Astrocyte of the hippocampus (primary cell): Measurements from ENCODE around the gene CASP9.
A peak's percentile ranks its signal among the peaks of the same experiment; 100 is the strongest.
"Not testable (repeated sequence)": the region's sequence is repeated elsewhere in the genome, so short reads cannot be mapped to it uniquely, and the experiment has no call there.

Source experiments
- DNase-seq: peaks from one replicate; pipeline ENCODE4 v3.0.0; 2011; ENCODE audit warnings: low read depth, low spot score

The CASP9 gene

GRCh38 chr1:15526021-15526489, 2.0 kb upstream of the CASP9 start:
- no peak for DNase-seq

GRCh38 chr1:15525050-15526020, 1.3 kb upstream of the CASP9 start:
- peak; percentile 10 for DNase-seq

GRCh38 chr1:15524283-15525049, 451 bp upstream of the CASP9 start:
- DNase-seq, result peak; percentile 99

GRCh38 chr1:15523104-15524020, 653 bp downstream of the CASP9 start:
- DNase-seq, result no peak

- DNase-seq, result no peak
These were observed 1.5 kb downstream of the CASP9 start for GRCh38 chr1:15522551-15522950.

- DNase-seq, result not testable (repeated sequence)
These were observed 2.7 kb downstream of the CASP9 start for GRCh38 chr1:15521206-15521906.

GRCh38 chr1:15519625-15520024, 4.4 kb downstream of the CASP9 start:
- no peak for DNase-seq

GRCh38 chr1:15515022-15515663, 8.9 kb downstream of the CASP9 start:
- no peak for DNase-seq

GRCh38 chr1:15514557-15514956, 9.5 kb downstream of the CASP9 start:
- not testable (repeated sequence) for DNase-seq

- no peak for DNase-seq
These were observed 10.1 kb downstream of the CASP9 start for GRCh38 chr1:15513919-15514318.

- no peak for DNase-seq
These were observed 10.8 kb downstream of the CASP9 start for GRCh38 chr1:15513192-15513591.

- DNase-seq, result no peak
These were observed 13.2 kb downstream of the CASP9 start for GRCh38 chr1:15510611-15511405.

GRCh38 chr1:15509586-15509985, 14.4 kb downstream of the CASP9 start:
- no peak for DNase-seq

GRCh38 chr1:15508700-15509487, 15.1 kb downstream of the CASP9 start:
- no peak for DNase-seq

GRCh38 chr1:15507278-15507677, 16.7 kb downstream of the CASP9 start:
- DNase-seq, result no peak

GRCh38 chr1:15506831-15507230, 17.2 kb downstream of the CASP9 start:
- no peak for DNase-seq

- no peak for DNase-seq
These were observed 19.6 kb downstream of the CASP9 start for GRCh38 chr1:15504436-15504835.

- DNase-seq, result peak; percentile 70
These were observed 22.6 kb downstream of the CASP9 start for GRCh38 chr1:15501208-15502032.
